ENCODE data around the gene BRD4.

- TF ChIP-seq POLR2A (IDR thresholded peaks at IDR 0.05) = no peak
- TF ChIP-seq CTCF (IDR thresholded peaks at IDR 0.05) = no peak
Measured at GRCh38 chr19:15248106-15248505, 84.2 kb downstream of the BRD4 start.

Measured in vagina (tissue), 2 donors.